NCI-H187 (cell line): ENCODE measurements around the gene GDI1.

Experiments used
- DNase-seq, 2 experiments: peaks; one replicate each; lab custom pipeline; 2025; lab: John Stamatoyannopoulos, UW

Gene GDI1

GRCh38 chrX:154482786-154483185, 45.8 kb downstream of the GDI1 start:
- DNase-seq, result no peak

GRCh38 chrX:154483325-154483724, 46.4 kb downstream of the GDI1 start:
- no peak for DNase-seq

DNA sequence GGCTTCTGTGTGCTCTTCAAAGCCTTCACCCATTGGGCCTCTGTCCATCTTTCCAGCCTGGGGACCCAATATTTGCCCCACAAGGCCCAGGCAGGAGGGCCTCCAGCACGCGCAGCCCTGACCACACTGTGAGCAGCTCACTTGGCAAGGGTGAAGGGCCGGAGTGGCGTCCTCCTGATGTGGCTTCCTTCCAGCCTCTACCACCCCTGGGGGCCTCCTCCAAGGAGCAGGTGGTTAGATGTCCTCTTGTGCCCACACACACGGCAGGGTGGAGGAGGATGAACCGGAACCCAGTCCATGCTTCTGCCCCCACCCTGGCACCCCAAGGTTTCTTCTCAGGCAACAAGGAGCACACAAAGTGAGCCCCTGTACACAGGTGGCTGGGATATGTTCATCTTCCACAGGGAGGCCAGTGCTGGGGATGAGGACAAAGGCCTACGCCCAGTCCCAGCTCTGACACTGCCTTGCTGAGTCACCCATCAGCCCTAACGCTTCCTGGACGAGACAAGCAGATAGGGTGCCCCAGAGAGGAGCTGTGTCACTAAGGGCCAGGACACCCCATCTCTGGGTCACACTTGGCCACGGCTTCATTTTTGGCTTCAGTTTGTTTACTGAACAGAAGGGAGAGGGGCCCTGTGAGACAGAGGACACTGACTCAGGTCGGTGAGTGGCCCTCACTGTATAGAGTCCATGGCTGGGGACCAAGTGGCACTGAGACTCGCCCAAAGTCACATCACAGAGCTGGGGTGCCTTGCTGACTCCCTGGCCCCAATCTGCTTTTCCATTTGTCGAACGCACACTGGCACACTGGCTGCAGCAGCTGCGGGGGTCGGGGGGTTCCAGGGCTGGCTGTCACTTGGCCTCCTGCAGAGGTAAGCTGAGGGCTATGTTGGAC, 47.5 kb downstream of the GDI1 start:
- DNase-seq, result no peak

GRCh38 chrX:154485150-154486051, 48.4 kb downstream of the GDI1 start:
- no peak for DNase-seq

- DNase-seq, result no peak
Measured at GRCh38 chrX:154486052-154486395, 49.1 kb downstream of the GDI1 start.

DNA sequence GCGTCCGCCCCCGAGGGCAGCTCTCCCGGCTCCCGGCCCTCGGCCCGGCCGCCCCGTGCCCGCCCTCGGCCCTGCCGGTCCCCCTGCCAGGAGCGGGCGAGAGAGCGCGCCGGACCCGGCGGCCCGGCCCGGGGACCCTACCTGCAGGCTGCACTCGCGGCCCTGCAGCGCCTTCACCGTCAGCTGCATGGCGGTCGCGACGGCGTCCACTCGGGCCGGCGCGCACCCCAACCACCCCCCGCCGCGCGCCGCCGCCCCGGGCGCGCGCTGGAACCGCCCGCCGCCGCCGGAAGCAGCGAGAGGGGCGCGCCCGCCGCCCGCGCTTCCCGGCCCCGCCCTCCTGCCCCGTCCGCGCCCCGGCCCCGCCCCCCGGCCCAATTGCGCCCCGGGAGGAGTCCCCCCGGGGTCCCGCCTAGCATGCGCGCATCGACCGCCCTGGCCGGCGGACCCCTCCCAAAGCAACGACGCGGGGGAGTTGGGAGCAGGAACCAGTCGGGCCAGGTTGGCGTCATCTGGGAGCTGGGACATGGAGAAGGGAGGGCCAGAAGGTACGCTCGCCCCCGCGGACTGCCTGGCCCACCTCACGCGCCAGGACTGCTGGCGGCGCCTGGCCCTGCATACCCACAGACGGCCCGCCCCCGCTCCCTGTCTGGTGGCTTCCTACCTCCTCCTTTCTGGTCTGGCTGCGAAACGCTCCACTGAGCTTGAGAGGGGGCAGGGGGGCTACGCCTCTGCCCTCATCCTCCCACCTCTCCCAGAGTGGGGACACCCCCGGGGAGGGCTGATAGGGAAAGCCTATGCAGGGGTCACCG, 49.6 kb downstream of the GDI1 start, which contains the start of gene UBL4A:
UBL4A (minus strand) TSS at position 220 of the 812 bp plus-strand sequence; CDS start at position 189, 31 bp downstream.
- peak in 1 of 2 experiments; percentile 47 for DNase-seq

GRCh38 chrX:154487518-154488290, 50.8 kb downstream of the GDI1 start:
- DNase-seq, result no peak

DNA sequence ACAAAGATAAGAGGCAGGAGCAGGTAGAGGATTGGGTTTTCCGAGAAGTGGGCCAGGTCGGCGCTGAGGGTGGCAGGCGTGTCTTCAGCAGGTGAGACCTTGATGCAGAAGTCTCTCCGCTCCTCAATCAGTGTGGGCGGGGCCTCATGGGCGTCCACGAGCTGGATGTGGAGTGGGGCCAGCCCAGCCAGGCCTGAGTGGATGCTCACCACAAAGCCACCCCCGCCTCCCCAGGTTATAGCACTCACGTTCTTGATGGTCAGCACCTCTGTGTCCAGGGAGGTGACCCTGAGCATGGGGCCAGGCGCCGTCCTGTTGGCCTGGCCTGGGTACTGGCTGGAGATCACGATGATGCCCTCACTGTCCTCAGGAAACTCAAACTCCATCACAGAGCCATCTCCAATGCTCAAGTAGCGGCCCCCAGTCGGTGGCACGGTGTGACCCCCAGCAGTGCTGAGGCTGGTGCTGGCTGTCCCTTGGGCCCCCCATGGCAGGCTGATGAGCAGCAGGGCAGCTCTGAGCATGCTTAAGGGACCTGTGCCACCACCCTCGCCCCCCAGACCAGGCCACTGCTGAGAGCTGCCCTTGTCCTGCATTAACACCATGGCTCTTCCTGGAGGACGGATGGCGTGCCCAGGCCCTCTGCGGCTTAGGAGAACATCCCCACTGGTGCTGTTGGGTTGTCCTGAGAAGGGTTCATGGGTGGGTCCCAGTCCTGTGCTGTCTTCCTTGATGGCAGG, 51.6 kb downstream of the GDI1 start:
- DNase-seq, result no peak

- DNase-seq, result no peak
Measured at GRCh38 chrX:154489182-154489581, 52.2 kb downstream of the GDI1 start.

GRCh38 chrX:154490021-154490413, 53.1 kb downstream of the GDI1 start:
- DNase-seq, result no peak

DNA sequence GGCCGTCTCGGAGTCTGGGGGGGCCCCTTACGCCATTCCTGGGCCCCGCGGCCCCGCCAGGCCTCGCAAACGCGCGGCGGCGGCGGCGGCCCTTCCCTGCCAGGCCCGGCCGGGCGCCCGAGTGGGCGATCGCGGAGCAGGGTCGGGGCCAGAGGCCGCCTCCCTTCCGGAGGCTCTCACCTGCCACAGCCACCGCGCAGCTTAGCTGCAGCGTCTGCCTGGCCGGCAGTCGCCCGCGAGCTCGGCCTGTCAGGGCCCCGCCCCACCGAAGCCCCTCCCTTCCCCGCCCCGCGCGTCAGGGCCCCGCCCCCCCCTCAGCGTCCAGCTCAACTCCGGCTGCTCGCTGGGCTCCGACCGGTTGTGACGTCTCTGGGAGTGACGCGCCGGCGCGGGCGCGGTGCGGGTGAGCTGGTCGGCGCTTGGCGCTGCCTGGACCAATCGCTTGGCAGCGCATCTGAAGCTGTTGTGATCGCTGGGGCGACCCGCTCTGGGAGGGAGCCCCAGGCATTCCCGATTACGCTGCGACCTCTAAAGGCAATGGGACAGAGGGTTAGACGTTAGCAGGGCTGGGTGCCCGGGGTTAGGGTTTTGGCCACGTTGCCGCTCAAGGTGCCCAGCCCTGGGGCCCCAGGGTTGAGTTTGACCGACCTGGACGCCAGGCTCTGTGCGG, 53.6 kb downstream of the GDI1 start, which contains the start of gene SLC10A3:
SLC10A3 (minus strand) TSS at position 216 of the 670 bp plus-strand sequence. CDS start 1,689 bp downstream, outside the sequence.
- DNase-seq, result peak; percentile 85 to 97
